AG04450 (cell line): Measurements from ENCODE around the gene SH2D7. TPM values are rescaled to one million over a fixed set of nuclear protein-coding genes. Genes with fewer than 3 reads are reported as not detected.

Experiments used
- CTCF ChIA-PET: fragments of 300-600, 350-600 bp; formaldehyde crosslinking; extraction: SDS; loops from one replicate; lab custom pipeline; 2022; ENCODE audit warnings: antibody characterized with exemption, inconsistent platforms; lab: Charles Lee
- POLR2A ChIA-PET: fragments of 350-600 bp; formaldehyde crosslinking; extraction: SDS; loops from one replicate; lab custom pipeline; 2021; ENCODE audit warnings: antibody characterized with exemption, inconsistent platforms; lab: Yijun Ruan, JAX
- DNase-seq: peaks from one replicate; pipeline ENCODE4 v3.0.0-alpha.2; 2011; ENCODE audit warnings: low read depth, low spot score
- H3K27ac ChIP-seq: one replicate; pipeline ENCODE4 v1.5.1; 2012; ENCODE audit warnings: low read depth, low read length, control low read depth
- H3K27me3 ChIP-seq: one replicate; pipeline ENCODE4 v1.6.0; 2012; ENCODE audit warnings: low read length; ENCODE audit not compliant: control insufficient read depth, insufficient read depth
- H3K4me3 ChIP-seq: 2 replicates; pipeline ENCODE4 v1.5.1; 2011; ENCODE audit warnings: mild to moderate bottlenecking, low read depth, low read length, control low read depth
- H3K9me3 ChIP-seq: 2 replicates; pipeline ENCODE4 v1.5.1; 2012; ENCODE audit warnings: low read length; ENCODE audit not compliant: control insufficient read depth, insufficient read depth
- polyA plus RNA-seq: library from polyadenylated mRNA; depleted of rRNA; stranded (reverse); fragments of >200 nt; gene quantifications from 2 replicates; pipeline ENCODE4 v1.2.3, GENCODE V29; 2011
- TF ChIP-seq, protein P1 (sequence below): IDR thresholded peaks from 2 replicates; pipeline ENCODE4 v1.5.1; 2011; ENCODE audit warnings: low read depth, low read length, control low read depth, inconsistent platforms

The SH2D7 gene
- polyA plus RNA-seq, 1 experiment: not detected

GRCh38 chr15:78120523-78120922 lies 28.2 kb downstream of the SH2D7 start:
- Histone ChIP-seq H3K27ac (no peak overlapping the region), H3K27me3 (peaks cover 22% of the 10 kb centered on the region), H3K4me3 (no peak overlapping the region), H3K9me3 (no peaks in the 10 kb centered on the region)
- TF ChIP-seq, protein P1, sequence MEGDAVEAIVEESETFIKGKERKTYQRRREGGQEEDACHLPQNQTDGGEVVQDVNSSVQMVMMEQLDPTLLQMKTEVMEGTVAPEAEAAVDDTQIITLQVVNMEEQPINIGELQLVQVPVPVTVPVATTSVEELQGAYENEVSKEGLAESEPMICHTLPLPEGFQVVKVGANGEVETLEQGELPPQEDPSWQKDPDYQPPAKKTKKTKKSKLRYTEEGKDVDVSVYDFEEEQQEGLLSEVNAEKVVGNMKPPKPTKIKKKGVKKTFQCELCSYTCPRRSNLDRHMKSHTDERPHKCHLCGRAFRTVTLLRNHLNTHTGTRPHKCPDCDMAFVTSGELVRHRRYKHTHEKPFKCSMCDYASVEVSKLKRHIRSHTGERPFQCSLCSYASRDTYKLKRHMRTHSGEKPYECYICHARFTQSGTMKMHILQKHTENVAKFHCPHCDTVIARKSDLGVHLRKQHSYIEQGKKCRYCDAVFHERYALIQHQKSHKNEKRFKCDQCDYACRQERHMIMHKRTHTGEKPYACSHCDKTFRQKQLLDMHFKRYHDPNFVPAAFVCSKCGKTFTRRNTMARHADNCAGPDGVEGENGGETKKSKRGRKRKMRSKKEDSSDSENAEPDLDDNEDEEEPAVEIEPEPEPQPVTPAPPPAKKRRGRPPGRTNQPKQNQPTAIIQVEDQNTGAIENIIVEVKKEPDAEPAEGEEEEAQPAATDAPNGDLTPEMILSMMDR: no peak
- ChIA-PET POLR2A (no interaction called here), CTCF (interaction anchor here (1.2 to 3.4 kb wide), 3 partner anchors 12 to 156 kb away, joined by 3 to 18 read pairs (median 7); no protein-coding TSS in a partner anchor)
- DNase-seq: no peak

DNA sequence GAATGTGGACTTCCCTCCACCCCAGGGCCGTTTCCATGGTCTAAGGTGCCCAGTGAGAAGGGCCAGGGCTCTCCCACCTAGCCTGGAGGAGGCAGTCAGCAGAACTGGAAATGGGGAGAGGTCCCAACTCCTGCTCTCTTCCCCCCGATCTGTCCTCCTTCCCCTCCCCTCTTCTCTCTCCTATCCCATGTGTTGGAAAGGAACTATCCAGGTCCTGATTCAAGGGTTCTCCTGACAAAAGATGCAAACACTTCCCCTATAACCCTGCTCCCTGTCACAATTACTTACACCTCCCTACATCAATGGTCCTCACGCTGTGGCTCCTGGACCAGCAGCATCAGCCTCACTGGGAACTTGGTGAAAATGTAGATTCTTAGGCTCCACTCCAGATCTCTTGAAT lies 32.9 kb downstream of the SH2D7 start:
- Histone ChIP-seq H3K9me3 (no peaks in the 10 kb centered on the region), H3K4me3 (no peak overlapping the region), H3K27ac (no peak overlapping the region), H3K27me3 (peaks cover 23% of the 10 kb centered on the region)
- TF ChIP-seq, protein P1: no peak
- CTCF ChIA-PET: no interaction called here
- POLR2A ChIA-PET: no interaction called here
- DNase-seq: no peak

DNA sequence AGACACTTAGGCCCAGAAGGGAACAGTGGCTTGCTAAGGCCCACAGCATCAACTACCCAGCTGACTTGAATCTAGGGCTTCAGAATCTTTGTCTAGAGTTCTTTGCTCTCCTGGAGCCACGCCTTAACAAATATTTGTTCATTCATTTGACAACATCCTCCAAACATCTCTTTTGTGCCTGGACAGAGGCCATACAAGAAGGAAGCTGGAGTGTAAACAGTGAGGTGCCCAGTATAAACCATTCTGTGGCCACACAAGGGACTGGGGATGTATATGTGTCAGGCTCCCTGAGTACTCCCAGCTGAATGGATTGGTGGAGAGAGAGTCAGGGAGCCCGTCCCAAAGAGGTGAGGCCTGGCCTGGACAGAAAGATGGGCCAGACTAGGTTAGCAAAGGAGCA lies 35.5 kb downstream of the SH2D7 start:
- ChIA-PET CTCF (interaction anchor here (1.1 to 2.4 kb wide), 4 partner anchors 15 to 114 kb away, joined by 4 to 12 read pairs (median 5); no protein-coding TSS in a partner anchor), POLR2A (interaction anchor here (0.5 to 0.8 kb wide), 2 partner anchors 21 to 311 kb away, joined by 3 to 5 read pairs; partner anchors contain the start of gene IDH3A)
- no peak for DNase-seq
- TF ChIP-seq, protein P1: no peak
- Histone ChIP-seq H3K4me3 (no peak overlapping the region), H3K9me3 (no peaks in the 10 kb centered on the region; the same call in 1 of the 2 replicates), H3K27me3 (peaks cover 18% of the 10 kb centered on the region), H3K27ac (no peak overlapping the region)

- Histone ChIP-seq H3K27me3 (peaks cover 8% of the 10 kb centered on the region), H3K9me3 (no peaks in the 10 kb centered on the region; the same call in 1 of the 2 replicates), H3K27ac (no peak overlapping the region), H3K4me3 (no peak overlapping the region)
- CTCF ChIA-PET: interaction anchor here (0.5 to 2.4 kb wide), 4 partner anchors 16 to 173 kb away, joined by 3 to 12 read pairs (median 4); no protein-coding TSS in a partner anchor
- no peak for DNase-seq
- TF ChIP-seq, protein P1: no peak
- POLR2A ChIA-PET: no interaction called here
Measured at GRCh38 chr15:78129077-78129750, 36.9 kb downstream of the SH2D7 start.

DNA sequence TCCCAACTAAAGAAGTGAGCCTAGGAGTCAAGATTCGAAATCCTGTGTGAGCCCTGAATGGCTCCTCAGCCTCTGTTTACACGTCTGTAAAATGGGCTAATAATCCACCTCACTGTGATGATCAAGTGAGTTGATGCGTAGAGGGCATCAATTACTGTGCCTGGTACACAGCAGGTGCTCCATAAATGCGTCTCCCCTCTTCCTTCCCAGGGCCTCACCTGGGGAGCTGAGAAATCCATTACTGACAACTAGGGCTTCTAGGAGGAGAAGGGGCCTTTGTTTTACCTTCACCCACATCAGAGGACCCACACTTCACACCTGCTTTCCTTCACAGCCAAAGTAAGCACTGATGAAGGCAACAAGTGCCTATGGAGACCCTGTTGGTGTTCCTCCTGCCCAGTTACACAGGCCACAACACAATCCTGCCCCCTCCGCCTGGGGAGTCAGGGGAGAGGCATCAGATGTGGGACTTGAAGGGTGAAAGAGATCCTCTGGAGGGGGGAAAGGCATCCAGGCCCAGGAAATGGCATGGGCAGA lies 37.5 kb downstream of the SH2D7 start:
- TF ChIP-seq, protein P1: no peak
- Histone ChIP-seq H3K27ac (no peak overlapping the region), H3K9me3 (no peaks in the 10 kb centered on the region; the same call in 1 of the 2 replicates), H3K4me3 (no peak overlapping the region), H3K27me3 (peaks cover 8% of the 10 kb centered on the region)
- CTCF ChIA-PET: interaction anchor here (0.6 to 2.5 kb wide), 4 partner anchors 17 to 111 kb away, joined by 3 to 30 read pairs (median 8); no protein-coding TSS in a partner anchor
- POLR2A ChIA-PET: interaction anchor here (1.0 kb wide), 1 partner anchor 9 kb away, joined by 4 read pairs; no protein-coding TSS in a partner anchor
- DNase-seq: no peak
